K562 (cell line): Measurements from ENCODE around the gene EPGN.

Source experiments
- GATAD2B ChIP-seq: fragments of 450-650 bp; IDR thresholded peaks from 2 replicates; pipeline ENCODE4 v1.6.1; 2017; ENCODE audit warnings: mild to moderate bottlenecking, borderline replicate concordance
- POLR2AphosphoS5 ChIP-seq: IDR thresholded peaks from 2 replicates; pipeline ENCODE4 v1.6.1; 2011; ENCODE audit warnings: mild to moderate bottlenecking, low read depth, low read length, moderate library complexity; ENCODE audit not compliant: control insufficient read depth, insufficient read depth
- RNF2 ChIP-seq: sonication (generic); IDR thresholded peaks from 2 replicates; pipeline ENCODE4 v1.6.1; 2016
- SIN3B ChIP-seq: fragments of 450-650 bp; IDR thresholded peaks from 2 replicates; pipeline ENCODE4 v1.6.1; 2017; ENCODE audit warnings: low read depth, mild to moderate bottlenecking, moderate library complexity
- U2AF1 ChIP-seq: fragments of 200-400 bp; formaldehyde crosslinking; optimal IDR thresholded peaks from 2 replicates; pipeline ENCODE3; 2017; ENCODE audit warnings: mild to moderate bottlenecking, low read depth, low read length, moderate library complexity
- TF ChIP-seq, protein P1 (sequence below), 3 experiments: IDR thresholded peaks in 2 of 3; conservative IDR thresholded peaks in 1 of 3; 2 replicates each; pipeline ENCODE4 v1.5.1; 2011 to 2012; ENCODE audit warnings: low read length in 3 of 3, mild to moderate bottlenecking in 3 of 3, control low read depth in 2 of 3, improper control_type of control experiment in 1 of 3, inconsistent platforms in 1 of 3, low read depth in 1 of 3, mixed read lengths in 1 of 3, moderate library complexity in 1 of 3; ENCODE audit not compliant: insufficient read depth in 2 of 3
- TF ChIP-seq, protein P2 (sequence below): fragments of 450-650 bp; IDR thresholded peaks from 2 replicates; pipeline ENCODE4 v1.6.1; 2016; ENCODE audit warnings: low read depth

DNA sequence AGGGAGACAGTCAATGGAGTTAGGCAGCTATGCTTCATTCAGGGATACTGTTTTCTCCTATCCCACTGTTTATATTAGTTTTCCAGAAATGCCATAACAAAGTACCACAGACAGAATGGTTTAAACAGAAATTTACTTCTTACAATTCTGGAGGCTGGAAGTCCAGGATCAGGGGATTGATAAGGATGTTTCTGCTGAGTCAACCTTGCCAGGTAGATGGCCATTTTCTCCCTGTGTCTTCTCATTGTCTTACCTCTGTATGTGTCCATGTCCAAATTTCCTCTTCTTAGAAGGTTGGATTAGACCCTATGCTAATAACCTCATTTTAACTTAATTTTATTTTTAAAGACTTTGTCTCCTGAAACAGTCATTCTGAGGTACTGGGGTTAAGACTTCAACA, 20.5 kb upstream of the EPGN start:
- TF ChIP-seq GATAD2B: no peak
- no peak for TF ChIP-seq SIN3B
- TF ChIP-seq RNF2: no peak
- TF ChIP-seq, protein P1, sequence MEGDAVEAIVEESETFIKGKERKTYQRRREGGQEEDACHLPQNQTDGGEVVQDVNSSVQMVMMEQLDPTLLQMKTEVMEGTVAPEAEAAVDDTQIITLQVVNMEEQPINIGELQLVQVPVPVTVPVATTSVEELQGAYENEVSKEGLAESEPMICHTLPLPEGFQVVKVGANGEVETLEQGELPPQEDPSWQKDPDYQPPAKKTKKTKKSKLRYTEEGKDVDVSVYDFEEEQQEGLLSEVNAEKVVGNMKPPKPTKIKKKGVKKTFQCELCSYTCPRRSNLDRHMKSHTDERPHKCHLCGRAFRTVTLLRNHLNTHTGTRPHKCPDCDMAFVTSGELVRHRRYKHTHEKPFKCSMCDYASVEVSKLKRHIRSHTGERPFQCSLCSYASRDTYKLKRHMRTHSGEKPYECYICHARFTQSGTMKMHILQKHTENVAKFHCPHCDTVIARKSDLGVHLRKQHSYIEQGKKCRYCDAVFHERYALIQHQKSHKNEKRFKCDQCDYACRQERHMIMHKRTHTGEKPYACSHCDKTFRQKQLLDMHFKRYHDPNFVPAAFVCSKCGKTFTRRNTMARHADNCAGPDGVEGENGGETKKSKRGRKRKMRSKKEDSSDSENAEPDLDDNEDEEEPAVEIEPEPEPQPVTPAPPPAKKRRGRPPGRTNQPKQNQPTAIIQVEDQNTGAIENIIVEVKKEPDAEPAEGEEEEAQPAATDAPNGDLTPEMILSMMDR (IDR thresholded peaks at IDR 0.05 in 2 of 3, conservative IDR thresholded peaks at IDR 0.05 in 1 of 3; ENCODE audit: insufficient read depth in 2 of 3, low read depth in 1 of 3, low read length in 3 of 3): no peak
- TF ChIP-seq U2AF1: no peak
- TF ChIP-seq POLR2AphosphoS5: no peak
- TF ChIP-seq, protein P2, sequence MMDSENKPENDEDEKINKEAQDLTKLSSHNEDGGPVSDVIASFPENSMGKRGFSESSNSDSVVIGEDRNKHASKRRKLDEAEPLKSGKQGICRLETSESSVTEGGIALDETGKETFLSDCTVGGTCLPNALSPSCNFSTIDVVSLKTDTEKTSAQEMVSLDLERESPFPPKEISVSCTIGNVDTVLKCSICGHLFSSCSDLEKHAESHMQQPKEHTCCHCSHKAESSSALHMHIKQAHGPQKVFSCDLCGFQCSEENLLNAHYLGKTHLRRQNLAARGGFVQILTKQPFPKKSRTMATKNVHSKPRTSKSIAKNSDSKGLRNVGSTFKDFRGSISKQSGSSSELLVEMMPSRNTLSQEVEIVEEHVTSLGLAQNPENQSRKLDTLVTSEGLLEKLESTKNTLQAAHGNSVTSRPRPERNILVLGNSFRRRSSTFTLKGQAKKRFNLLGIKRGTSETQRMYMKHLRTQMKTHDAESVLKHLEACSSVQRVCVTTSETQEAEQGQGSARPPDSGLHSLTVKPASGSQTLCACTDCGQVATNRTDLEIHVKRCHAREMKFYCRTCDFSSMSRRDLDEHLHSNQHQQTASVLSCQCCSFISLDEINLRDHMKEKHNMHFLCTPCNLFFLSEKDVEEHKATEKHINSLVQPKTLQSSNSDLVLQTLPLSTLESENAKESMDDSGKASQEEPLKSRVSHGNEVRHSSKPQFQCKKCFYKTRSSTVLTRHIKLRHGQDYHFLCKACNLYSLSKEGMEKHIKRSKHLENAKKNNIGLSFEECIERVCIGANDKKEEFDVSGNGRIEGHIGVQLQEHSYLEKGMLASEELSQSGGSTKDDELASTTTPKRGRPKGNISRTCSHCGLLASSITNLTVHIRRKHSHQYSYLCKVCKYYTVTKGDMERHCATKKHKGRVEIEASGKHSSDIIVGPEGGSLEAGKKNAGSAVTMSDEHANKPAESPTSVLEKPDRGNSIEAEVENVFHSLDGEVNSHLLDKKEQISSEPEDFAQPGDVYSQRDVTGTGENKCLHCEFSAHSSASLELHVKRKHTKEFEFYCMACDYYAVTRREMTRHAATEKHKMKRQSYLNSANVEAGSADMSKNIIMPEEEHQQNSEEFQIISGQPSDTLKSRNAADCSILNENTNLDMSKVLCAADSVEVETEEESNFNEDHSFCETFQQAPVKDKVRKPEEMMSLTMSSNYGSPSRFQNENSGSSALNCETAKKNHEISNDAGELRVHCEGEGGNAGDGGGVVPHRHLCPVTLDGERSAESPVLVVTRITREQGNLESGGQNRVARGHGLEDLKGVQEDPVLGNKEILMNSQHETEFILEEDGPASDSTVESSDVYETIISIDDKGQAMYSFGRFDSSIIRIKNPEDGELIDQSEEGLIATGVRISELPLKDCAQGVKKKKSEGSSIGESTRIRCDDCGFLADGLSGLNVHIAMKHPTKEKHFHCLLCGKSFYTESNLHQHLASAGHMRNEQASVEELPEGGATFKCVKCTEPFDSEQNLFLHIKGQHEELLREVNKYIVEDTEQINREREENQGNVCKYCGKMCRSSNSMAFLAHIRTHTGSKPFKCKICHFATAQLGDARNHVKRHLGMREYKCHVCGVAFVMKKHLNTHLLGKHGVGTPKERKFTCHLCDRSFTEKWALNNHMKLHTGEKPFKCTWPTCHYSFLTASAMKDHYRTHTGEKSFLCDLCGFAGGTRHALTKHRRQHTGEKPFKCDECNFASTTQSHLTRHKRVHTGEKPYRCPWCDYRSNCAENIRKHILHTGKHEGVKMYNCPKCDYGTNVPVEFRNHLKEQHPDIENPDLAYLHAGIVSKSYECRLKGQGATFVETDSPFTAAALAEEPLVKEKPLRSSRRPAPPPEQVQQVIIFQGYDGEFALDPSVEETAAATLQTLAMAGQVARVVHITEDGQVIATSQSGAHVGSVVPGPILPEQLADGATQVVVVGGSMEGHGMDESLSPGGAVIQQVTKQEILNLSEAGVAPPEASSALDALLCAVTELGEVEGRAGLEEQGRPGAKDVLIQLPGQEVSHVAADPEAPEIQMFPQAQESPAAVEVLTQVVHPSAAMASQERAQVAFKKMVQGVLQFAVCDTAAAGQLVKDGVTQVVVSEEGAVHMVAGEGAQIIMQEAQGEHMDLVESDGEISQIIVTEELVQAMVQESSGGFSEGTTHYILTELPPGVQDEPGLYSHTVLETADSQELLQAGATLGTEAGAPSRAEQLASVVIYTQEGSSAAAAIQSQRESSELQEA: no peak
